ENCODE measurements around the gene GPATCH8.
"Not testable (repeated sequence)": the region's sequence is repeated elsewhere in the genome, so short reads cannot be mapped to it uniquely, and the experiment has no call there.

Gene GPATCH8

GRCh38 chr17:44375196-44376017 is 127.8 kb downstream of the GPATCH8 start:
- no peak for DNase-seq (ENCODE audit: low read depth, low spot score)

- DNase-seq (ENCODE audit: low read depth, low spot score) = no peak
Observed at GRCh38 chr17:44374306-44375195, 128.7 kb downstream of the GPATCH8 start.

- no peak for DNase-seq (ENCODE audit: low read depth, low spot score)
Observed at GRCh38 chr17:44372036-44372435, 131.2 kb downstream of the GPATCH8 start.

GRCh38 chr17:44369414-44370023 is 133.7 kb downstream of the GPATCH8 start:
- DNase-seq (ENCODE audit: low read depth, low spot score) = not testable (repeated sequence)

- not testable (repeated sequence) for DNase-seq (ENCODE audit: low read depth, low spot score)
Observed at GRCh38 chr17:44368391-44369243, 134.6 kb downstream of the GPATCH8 start.

- DNase-seq (ENCODE audit: low read depth, low spot score) = no peak
Observed at GRCh38 chr17:44367231-44367979, 135.8 kb downstream of the GPATCH8 start.

GRCh38 chr17:44365051-44365450 is 138.2 kb downstream of the GPATCH8 start:
- not testable (repeated sequence) for DNase-seq (ENCODE audit: low read depth, low spot score)

- DNase-seq (ENCODE audit: low read depth, low spot score) = no peak
Observed at GRCh38 chr17:44363613-44364159, 139.5 kb downstream of the GPATCH8 start, which contains the start of gene FAM171A2. Gene FAM171A2 (minus strand): TSS chr17:44363853. CDS start chr17:44363714, 139 bp downstream.

- no peak for DNase-seq (ENCODE audit: low read depth, low spot score)
Observed at GRCh38 chr17:44362949-44363612, 140.1 kb downstream of the GPATCH8 start.

- no peak for DNase-seq (ENCODE audit: low read depth, low spot score)
Observed at GRCh38 chr17:44362459-44362948, 140.7 kb downstream of the GPATCH8 start.

GRCh38 chr17:44361292-44362260 is 141.6 kb downstream of the GPATCH8 start:
- no peak for DNase-seq (ENCODE audit: low read depth, low spot score)

GRCh38 chr17:44360826-44361225 is 142.4 kb downstream of the GPATCH8 start:
- no peak for DNase-seq (ENCODE audit: low read depth, low spot score)

GRCh38 chr17:44360144-44360533 is 143.1 kb downstream of the GPATCH8 start:
- DNase-seq (ENCODE audit: low read depth, low spot score) = no peak

GRCh38 chr17:44359458-44360143 is 143.6 kb downstream of the GPATCH8 start:
- no peak for DNase-seq (ENCODE audit: low read depth, low spot score)

- DNase-seq (ENCODE audit: low read depth, low spot score) = no peak
Observed at GRCh38 chr17:44359006-44359405, 144.2 kb downstream of the GPATCH8 start.

GRCh38 chr17:44358066-44358465 is 145.1 kb downstream of the GPATCH8 start:
- DNase-seq (ENCODE audit: low read depth, low spot score) = no peak

- DNase-seq (ENCODE audit: low read depth, low spot score) = no peak
Observed at GRCh38 chr17:44356241-44356640, 147.0 kb downstream of the GPATCH8 start.

Data from brain pericyte (primary cell).